H1 (cell line): ENCODE data around the gene RLBP1. TPM values are rescaled to one million over a fixed set of nuclear protein-coding genes. Genes with fewer than 3 reads are reported as not detected.

Experiments used
- KDM4A ChIP-seq: IDR thresholded peaks from one replicate; pipeline ENCODE4 v1.7.1; 2012; ENCODE audit warnings: low read depth, mild to moderate bottlenecking, moderate library complexity, low read length, inconsistent platforms; ENCODE audit not compliant: severe bottlenecking
- polyA plus RNA-seq, 7 experiments: library from polyadenylated mRNA; depleted of rRNA in 3 of 7; stranded (reverse) in 5 of 7; unstranded in 2 of 7; fragments of >200 nt in 5 of 7; fragments of 200-250 nt in 2 of 7; gene quantifications; 1 replicate in 5 of 7; 2 replicates in 1 of 7; 4 replicates in 1 of 7; pipeline versions ENCODE4 v1.2.1 to v1.2.3, GENCODE V29; 2011 to 2013; ENCODE audit warnings: missing spikeins in 2 of 7, mixed read lengths in 2 of 7
- total RNA-seq: library from RNA; stranded (reverse); fragmentation: NEBNext Ultra II Directional; extraction: Animal tissue kit (Norgen Biotek cat#: 25700); gene quantifications from 2 replicates; pipeline ENCODE4 v1.2.1, GENCODE V29; 2021

Gene RLBP1
- total and polyA plus RNA-seq, 2 of the 8 experiments (the other 6 are each of a cell fraction or from before 2014, with no cell fraction given), result 0.05 TPM; not detected in 1

GRCh38 chr15:89197503-89197971 lies 23.8 kb downstream of the RLBP1 start (continued):
- TF ChIP-seq KDM4A, result no peak
- TF ChIP-seq, all 59 proteins: peak for 9
